HCT116 (cell line): Measurements from ENCODE around the gene PIK3IP1.

ENCODE experiments used
- ELF1 ChIP-seq: IDR thresholded peaks from 2 replicates; pipeline ENCODE4 v1.6.1; 2012; ENCODE audit warnings: low read depth, borderline replicate concordance
- POLR2A ChIP-seq: IDR thresholded peaks from 2 replicates; pipeline ENCODE4 v1.7.0; 2011; ENCODE audit warnings: borderline replicate concordance; ENCODE audit not compliant: insufficient read depth, insufficient read length; ENCODE audit errors: extremely low read depth
- POLR2AphosphoS5 ChIP-seq: IDR thresholded peaks from 2 replicates; pipeline ENCODE4 v1.6.1; 2011; ENCODE audit warnings: mild to moderate bottlenecking, low read depth, low read length, moderate library complexity
- TF ChIP-seq, protein P1 (sequence below), 3 experiments: fragments of 200-600 bp in 1 of 3; sonication (generic) in 1 of 3; IDR thresholded peaks in 2 of 3; conservative IDR thresholded peaks in 1 of 3; 2 replicates each; pipeline ENCODE4 v1.5.1; 2012 to 2017; ENCODE audit warnings: low read depth in 2 of 3, low read length in 2 of 3, antibody characterized with exemption in 1 of 3, borderline replicate concordance in 1 of 3, control low read depth in 1 of 3, mild to moderate bottlenecking in 1 of 3, mixed read lengths in 1 of 3, mixed run types in 1 of 3, moderate library complexity in 1 of 3; ENCODE audit not compliant: insufficient read depth in 1 of 3
- TF ChIP-seq, protein P2 (sequence below): IDR thresholded peaks from 2 replicates; pipeline ENCODE4 v1.6.1; 2012
- TF ChIP-seq, protein P3 (sequence below): IDR thresholded peaks from 2 replicates; pipeline ENCODE4 v1.6.1; 2012; ENCODE audit warnings: low read depth

DNA sequence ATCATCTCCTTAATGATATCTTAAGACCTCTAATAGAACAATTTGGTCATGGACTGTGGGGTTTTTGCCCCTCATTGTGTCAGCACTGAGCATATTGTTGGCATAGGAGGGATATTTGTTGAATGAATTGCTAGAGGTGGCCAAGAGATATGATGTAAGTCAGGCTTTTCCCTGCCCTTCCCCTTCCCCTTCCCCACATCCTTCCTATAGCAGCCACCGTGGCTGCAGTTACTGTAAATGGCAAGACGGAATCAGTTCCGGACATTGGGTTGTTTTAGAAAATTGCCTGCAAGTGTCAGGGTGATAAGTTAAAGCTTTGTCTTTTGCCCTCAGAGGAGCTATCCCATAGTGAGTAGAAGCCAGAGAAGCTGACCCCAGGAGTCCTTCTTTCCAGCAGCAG, 57.2 kb downstream of the PIK3IP1 start:
- TF ChIP-seq ELF1 (no peak), POLR2AphosphoS5 (no peak), POLR2A (no peak)
- TF ChIP-seq, protein P1, sequence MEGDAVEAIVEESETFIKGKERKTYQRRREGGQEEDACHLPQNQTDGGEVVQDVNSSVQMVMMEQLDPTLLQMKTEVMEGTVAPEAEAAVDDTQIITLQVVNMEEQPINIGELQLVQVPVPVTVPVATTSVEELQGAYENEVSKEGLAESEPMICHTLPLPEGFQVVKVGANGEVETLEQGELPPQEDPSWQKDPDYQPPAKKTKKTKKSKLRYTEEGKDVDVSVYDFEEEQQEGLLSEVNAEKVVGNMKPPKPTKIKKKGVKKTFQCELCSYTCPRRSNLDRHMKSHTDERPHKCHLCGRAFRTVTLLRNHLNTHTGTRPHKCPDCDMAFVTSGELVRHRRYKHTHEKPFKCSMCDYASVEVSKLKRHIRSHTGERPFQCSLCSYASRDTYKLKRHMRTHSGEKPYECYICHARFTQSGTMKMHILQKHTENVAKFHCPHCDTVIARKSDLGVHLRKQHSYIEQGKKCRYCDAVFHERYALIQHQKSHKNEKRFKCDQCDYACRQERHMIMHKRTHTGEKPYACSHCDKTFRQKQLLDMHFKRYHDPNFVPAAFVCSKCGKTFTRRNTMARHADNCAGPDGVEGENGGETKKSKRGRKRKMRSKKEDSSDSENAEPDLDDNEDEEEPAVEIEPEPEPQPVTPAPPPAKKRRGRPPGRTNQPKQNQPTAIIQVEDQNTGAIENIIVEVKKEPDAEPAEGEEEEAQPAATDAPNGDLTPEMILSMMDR (IDR thresholded peaks at IDR 0.05 in 2 of 3, conservative IDR thresholded peaks at IDR 0.05 in 1 of 3; ENCODE audit: borderline replicate concordance in 1 of 3, insufficient read depth in 1 of 3, low read depth in 2 of 3, low read length in 2 of 3) = no peak
- TF ChIP-seq, protein P2, sequence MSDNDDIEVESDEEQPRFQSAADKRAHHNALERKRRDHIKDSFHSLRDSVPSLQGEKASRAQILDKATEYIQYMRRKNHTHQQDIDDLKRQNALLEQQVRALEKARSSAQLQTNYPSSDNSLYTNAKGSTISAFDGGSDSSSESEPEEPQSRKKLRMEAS = no peak
- TF ChIP-seq, protein P3, sequence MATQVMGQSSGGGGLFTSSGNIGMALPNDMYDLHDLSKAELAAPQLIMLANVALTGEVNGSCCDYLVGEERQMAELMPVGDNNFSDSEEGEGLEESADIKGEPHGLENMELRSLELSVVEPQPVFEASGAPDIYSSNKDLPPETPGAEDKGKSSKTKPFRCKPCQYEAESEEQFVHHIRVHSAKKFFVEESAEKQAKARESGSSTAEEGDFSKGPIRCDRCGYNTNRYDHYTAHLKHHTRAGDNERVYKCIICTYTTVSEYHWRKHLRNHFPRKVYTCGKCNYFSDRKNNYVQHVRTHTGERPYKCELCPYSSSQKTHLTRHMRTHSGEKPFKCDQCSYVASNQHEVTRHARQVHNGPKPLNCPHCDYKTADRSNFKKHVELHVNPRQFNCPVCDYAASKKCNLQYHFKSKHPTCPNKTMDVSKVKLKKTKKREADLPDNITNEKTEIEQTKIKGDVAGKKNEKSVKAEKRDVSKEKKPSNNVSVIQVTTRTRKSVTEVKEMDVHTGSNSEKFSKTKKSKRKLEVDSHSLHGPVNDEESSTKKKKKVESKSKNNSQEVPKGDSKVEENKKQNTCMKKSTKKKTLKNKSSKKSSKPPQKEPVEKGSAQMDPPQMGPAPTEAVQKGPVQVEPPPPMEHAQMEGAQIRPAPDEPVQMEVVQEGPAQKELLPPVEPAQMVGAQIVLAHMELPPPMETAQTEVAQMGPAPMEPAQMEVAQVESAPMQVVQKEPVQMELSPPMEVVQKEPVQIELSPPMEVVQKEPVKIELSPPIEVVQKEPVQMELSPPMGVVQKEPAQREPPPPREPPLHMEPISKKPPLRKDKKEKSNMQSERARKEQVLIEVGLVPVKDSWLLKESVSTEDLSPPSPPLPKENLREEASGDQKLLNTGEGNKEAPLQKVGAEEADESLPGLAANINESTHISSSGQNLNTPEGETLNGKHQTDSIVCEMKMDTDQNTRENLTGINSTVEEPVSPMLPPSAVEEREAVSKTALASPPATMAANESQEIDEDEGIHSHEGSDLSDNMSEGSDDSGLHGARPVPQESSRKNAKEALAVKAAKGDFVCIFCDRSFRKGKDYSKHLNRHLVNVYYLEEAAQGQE = no peak
